Dedifferentiated amniotic fluid mesenchymal stem cell (primary cell): Measurements from ENCODE around the gene IL22RA2.

ENCODE experiments used
- DNase-seq: peaks from one replicate; pipeline ENCODE4 v3.0.0-alpha.2; 2016; ENCODE audit errors: extremely low spot score

The IL22RA2 gene

GRCh38 chr6:137167702-137168377 lies 5.6 kb downstream of the IL22RA2 start:
- no peak for DNase-seq

- DNase-seq = no peak
These were observed 7.0 kb downstream of the IL22RA2 start for GRCh38 chr6:137166247-137167098.

GRCh38 chr6:137165375-137166246 lies 7.8 kb downstream of the IL22RA2 start:
- no peak for DNase-seq

GRCh38 chr6:137163732-137164318 lies 9.6 kb downstream of the IL22RA2 start:
- DNase-seq = no peak

- DNase-seq = no peak
These were observed 10.6 kb downstream of the IL22RA2 start for GRCh38 chr6:137162692-137163306.

GRCh38 chr6:137161949-137162348 lies 11.5 kb downstream of the IL22RA2 start:
- no peak for DNase-seq

- no peak for DNase-seq
These were observed 12.7 kb downstream of the IL22RA2 start for GRCh38 chr6:137160763-137161162.

- no peak for DNase-seq
These were observed 13.5 kb downstream of the IL22RA2 start for GRCh38 chr6:137159912-137160311.

GRCh38 chr6:137157601-137158000 lies 15.8 kb downstream of the IL22RA2 start:
- no peak for DNase-seq

GRCh38 chr6:137156650-137157049 lies 16.8 kb downstream of the IL22RA2 start:
- no peak for DNase-seq

GRCh38 chr6:137155830-137156229 lies 17.6 kb downstream of the IL22RA2 start:
- no peak for DNase-seq

GRCh38 chr6:137150072-137150471 lies 23.4 kb downstream of the IL22RA2 start:
- no peak for DNase-seq

GRCh38 chr6:137149035-137149393 lies 24.4 kb downstream of the IL22RA2 start:
- DNase-seq = no peak

- no peak for DNase-seq
These were observed 25.0 kb downstream of the IL22RA2 start for GRCh38 chr6:137148306-137149034.

- DNase-seq = no peak
These were observed 26.2 kb downstream of the IL22RA2 start for GRCh38 chr6:137147195-137147594.

GRCh38 chr6:137146206-137146605 lies 27.2 kb downstream of the IL22RA2 start:
- DNase-seq = no peak

GRCh38 chr6:137145421-137145820 lies 28.0 kb downstream of the IL22RA2 start:
- DNase-seq = no peak

- no peak for DNase-seq
These were observed 37.4 kb downstream of the IL22RA2 start for GRCh38 chr6:137136065-137136464.

- DNase-seq = no peak
These were observed 39.0 kb downstream of the IL22RA2 start for GRCh38 chr6:137134483-137134882.

- no peak for DNase-seq
These were observed 40.3 kb downstream of the IL22RA2 start for GRCh38 chr6:137133122-137133521.
